Measurements from ENCODE around the gene LIPK.
"Not testable (repeated sequence)": the region's sequence is repeated elsewhere in the genome, so short reads cannot be mapped to it uniquely, and the experiment has no call there.

LIPK gene, protein sequence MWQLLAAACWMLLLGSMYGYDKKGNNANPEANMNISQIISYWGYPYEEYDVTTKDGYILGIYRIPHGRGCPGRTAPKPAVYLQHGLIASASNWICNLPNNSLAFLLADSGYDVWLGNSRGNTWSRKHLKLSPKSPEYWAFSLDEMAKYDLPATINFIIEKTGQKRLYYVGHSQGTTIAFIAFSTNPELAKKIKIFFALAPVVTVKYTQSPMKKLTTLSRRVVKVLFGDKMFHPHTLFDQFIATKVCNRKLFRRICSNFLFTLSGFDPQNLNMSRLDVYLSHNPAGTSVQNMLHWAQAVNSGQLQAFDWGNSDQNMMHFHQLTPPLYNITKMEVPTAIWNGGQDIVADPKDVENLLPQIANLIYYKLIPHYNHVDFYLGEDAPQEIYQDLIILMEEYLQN

DNA sequence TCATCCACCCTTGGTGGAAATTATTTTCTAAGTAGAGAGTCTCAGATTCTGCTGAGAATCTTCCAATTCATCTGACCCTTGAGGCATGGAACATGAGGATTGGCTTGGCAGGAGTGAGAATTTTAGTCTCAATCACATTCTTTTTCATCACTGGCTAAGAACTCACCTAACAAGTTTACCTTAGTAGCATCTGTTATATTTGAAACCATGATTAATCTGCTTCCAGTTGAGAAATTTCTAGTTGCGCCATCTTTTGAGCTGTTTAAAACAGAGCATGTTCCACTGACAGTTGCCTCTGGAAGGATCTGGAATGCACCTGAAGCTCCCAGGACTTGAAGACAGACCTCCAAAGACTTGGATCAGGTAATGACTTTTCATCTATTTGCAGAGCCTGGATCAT is at the start of gene LIPK:
Gene LIPK, plus strand, starts transcription at position 292 of the 400 bp plus-strand sequence. CDS start 18,295 bp downstream, outside the sequence.
- no peak for DNase-seq

DNA sequence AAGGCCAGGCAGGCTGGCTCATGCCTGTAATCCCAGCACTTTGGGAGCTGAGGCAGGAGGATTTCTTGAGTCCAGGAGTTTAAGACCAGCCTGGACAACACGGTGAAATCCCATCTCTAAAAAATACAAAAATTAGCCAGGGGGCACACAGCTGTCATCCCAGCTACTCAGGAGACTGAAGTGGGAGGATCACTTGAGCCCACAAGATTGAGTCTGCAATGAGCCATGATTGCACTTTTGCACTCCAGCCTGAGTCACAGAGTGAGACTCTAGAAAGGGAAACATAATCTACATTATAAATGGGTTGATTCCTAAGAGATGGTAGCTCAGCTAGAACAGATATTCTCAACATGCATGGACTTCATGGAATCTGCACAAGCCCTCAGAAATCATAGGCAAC is 48.1 kb upstream of the LIPK start:
- no peak for DNase-seq

DNA sequence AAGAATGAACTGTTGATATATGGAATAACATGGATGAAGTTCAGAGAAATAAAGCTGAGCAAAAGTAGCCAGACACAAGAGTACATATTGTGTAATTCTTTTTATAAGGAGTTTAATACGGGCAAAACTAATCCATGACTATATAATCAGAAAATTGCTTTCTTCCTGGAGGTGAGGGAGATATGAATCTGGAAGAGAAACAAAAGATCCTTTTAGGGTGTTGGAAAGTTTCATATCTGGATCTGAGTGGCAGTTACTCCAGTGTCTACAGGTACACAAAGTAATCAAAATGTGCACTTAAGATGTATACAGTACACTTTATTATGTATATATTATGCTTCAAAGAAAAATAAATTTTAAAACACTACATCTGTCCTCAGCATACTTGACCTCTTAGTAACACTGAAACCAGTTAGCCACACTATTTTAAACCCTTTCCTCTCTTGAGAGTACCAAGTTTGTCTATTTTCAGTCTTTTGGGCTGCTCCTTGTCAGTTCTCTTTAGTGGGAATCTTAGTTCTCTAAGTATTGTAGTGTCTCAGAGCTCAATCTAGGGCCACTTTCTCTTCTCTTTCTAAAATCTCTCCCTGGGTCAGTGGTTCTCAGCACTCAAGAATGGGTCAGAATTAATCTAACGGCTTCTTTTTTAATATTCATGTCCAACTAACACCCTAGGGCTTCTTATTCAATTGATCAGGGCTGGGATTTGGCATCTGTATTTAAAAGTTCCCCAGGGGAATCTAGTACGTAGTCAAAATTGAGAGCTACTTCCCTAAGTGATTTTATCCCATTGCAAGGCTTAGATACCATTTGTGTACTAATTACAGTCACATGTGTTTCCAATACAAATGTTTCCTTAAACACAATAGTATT is 46.1 kb upstream of the LIPK start:
- no peak for DNase-seq

DNA sequence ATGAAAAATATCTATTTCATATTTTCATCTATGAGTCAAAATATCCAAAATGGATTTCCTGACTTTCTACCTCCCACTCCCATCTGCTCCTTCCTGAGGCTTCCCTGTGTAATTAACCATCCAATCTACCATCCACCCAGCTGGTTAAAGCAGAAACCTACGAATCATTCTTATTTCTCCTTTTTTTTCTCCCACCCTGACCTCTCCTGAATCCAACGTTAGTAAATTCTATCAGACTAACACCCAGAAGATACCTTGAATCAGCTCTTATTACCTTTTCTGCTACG is 45.5 kb upstream of the LIPK start:
- no peak for DNase-seq

DNA sequence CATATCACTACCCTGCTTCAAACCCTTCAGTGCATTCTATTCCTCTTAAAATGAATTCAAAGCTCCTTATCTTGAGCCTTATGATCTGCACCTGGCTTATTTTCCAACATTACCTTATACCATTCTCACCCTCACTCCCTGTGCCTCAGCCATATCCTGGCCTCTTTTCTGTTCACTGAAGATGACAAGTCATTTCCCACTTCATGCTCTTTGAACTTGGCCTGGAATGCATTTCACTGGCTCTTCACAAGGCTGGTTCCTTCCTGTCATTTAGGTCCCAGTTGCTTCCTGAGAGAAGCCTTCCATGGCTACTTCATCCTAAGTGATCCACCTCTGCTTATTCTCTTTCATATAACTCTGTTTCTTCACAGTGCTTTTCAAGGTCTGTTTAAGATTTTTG is 45.0 kb upstream of the LIPK start:
- DNase-seq, result no peak

DNA sequence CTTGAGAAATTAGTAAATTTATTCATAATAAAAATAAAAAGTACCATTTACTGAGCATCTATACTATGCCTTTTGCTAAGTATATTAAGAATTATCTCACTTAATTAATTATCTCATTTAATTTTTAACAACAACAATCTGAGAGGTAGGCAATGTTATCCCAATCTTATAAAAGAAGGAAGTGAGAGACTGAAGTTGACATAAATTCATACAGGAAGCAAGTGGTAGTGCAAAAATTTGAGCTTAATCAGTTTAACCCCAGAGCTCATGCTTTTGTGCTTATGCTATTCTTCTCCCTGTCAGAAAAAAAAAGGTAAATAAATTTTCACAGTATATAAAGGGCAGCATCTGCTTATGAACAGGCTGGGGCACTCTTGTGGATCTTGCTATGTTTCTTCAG is 44.5 kb upstream of the LIPK start:
- no peak for DNase-seq

DNA sequence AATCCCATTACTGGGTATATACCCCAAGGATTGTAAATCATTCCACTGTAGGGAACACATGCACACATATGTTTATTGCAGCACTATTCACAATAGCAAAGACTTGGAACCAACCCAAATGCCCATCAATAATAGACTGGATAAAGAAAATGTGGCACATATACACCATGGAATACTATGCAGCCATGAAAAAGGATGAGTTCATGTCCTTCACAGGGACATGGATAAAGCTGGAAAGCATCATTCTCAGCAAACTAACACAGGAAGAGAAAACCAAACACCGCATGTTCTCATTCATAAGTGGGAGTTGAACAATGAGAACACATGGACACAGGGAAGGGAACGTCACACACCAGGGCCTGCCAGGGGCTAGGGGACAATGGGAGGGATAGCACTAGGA is 42.9 kb upstream of the LIPK start:
- not testable (repeated sequence) for DNase-seq

DNA sequence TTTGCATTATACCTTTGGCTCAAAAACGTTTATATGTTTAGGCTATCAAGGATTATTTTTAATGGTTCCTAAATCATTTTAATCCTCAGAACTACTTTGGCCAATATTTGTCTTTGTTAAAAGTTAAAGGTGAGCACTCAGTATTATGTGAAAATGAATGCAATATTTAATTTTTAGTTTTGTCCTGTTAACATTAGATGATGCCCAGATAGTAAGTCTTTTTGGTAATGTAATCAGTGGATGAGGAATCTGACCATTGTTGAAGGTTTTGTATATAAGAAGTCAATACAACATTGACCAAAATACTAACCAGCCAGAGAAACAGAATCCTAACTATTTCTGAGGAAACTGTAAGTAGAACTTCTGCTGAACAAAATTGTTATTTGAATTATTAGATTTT is 41.9 kb upstream of the LIPK start, which contains the start of gene LIPF:
Gene LIPF, plus strand, starts transcription at position 301 of the 400 bp plus-strand sequence. CDS start 2,856 bp downstream, outside the sequence.
- no peak for DNase-seq

DNA sequence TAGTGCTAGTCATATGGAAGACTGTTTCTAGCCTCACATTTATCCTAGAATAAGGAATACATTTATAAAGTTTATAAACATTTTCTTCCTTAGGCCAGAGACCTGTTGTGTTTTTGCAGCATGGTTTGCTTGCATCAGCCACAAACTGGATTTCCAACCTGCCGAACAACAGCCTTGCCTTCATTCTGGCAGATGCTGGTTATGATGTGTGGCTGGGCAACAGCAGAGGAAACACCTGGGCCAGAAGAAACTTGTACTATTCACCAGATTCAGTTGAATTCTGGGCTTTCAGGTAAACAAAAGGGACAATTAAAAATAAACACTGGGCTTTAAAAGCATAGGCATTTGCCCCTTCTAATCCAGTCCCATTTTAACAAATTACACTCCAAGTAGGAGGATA is 37.6 kb upstream of the LIPK start:
- DNase-seq, result no peak

DNA sequence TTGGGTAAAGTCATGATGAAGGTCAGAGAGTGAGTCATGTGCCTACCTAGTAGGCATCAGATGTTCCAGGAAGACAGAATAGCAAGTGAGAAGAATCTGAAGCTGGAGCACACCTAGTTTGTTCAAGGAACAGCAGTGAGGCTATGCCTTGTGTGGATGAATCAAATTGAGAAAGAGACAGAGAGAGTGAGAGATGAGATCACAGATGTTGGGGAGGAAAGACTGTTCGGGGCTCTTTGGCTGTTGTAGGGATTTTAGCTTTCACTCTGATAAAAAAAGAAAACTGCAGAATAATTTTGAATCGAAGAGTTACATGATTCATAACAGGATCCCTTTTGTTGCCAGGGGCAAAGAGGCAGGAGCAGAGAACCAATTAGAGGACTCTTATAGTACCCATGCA is 35.6 kb upstream of the LIPK start:
- no peak for DNase-seq

DNA sequence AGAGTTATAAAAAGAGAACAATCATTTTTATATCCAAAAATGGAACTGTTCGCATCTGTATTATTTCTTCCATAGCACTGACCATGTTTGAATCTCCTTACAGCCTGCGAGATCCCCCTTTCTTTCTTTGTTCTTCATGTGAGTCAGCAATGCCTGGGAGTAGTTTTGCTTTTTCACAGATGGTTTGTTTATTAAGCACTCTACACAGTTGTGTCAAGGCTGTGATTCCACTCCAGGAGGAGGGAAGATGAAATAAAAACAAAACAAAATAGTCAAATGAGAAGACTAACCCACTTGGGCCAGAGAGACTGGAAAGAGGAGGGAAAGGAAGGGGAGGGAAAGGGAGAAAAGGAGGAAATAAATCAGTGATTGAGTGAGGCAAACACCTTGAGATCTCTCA is 34.0 kb upstream of the LIPK start:
- no peak for DNase-seq

DNA sequence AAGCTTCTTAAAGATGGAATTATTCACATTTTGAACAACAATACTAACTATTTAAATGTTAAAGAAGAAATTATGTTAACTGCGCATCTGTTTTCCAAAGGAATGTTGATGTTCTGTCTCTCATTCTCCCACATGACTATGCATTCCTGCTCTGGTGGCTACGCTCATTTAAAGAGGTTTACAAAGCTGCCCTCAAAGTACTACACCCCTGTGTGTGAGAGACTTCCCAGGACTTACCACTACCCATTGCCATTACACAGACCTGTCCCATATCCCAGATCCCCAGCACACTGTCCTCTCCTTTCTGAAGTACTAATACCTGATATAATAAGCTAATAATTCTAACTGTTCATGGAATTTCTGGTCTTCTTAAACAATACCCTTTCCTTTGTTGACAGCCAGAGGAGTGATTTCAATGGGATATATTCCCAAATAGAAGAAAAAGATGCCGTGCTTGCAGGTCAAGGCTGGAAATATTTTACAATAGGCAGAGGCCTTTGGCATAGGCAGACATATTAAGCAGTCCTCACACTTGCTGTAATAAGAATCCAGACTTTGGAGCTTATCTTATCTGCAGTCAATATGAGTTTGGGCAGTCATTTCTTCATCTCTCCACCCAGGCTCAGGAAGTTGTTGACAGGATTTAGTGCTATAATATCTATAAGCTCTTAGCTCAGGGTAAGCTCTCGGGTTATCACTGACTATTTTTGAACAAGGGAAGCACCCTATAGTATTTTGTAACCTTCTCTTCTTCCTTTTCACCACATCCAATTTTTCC is 29.6 kb upstream of the LIPK start:
- no peak for DNase-seq

DNA sequence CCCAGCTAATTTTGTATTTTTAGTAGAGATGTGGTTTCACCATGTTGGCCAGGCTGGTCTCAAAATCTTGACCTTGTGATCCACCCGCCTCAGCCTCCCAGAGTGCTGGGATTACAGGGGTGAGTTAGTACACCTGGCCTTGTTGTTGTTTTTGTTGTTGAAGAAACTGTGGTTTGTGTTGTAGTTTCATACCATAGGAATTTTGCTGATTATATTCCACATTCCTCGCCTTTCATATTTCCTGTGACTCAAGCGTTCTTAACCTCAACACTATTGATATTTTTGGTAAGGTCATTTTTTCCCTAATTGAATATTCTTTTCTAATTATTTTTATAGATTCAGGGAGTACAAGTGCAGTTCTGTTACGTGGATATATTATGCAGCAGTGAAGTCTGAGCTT is 25.1 kb upstream of the LIPK start:
- DNase-seq, result no peak

DNA sequence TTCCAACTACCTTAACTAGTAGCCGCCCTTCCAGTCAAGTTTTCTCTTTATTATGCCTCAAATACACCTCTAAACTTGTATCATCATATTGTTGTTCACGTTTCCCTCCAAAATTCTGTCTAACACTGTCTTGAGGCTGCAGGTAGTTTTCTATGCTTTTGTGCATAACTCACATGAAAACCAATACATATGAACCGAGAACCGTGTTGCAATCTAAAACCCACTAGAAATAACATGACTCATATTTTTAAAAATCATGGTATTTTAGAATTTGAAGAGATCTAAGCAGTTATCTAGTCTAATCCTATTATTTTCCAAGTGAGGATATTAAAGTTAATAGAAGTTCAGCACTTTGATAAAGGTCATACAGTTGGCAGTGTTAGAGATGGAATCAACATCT is 23.6 kb upstream of the LIPK start:
- DNase-seq, result no peak

DNA sequence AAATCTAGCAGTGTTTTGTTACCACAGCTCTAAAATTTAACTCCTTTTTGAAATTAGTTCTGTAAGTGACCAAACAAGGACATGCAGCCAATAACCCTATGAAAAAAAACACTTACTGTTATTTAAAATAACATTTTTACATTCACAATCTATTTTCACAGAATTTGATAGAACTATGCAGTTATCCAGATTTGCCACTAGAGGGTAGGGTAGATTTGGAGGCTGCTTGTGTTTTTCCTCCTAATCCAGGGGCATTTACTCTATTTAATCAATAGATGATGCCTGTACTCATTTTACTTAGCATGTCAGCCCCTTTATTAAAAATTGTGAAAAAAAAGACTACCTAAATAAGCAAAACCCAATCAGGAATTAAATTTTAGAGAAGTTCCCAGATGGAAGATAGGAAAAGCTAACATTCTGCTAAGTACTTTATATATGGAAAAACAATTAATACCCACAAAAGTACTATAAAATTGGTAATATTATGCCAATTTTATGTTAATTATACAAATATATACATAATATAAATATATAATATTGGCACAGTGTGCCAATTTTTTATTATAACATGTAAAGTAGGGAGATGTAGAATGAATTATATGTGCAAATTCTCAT is 18.1 kb upstream of the LIPK start:
- no peak for DNase-seq

DNA sequence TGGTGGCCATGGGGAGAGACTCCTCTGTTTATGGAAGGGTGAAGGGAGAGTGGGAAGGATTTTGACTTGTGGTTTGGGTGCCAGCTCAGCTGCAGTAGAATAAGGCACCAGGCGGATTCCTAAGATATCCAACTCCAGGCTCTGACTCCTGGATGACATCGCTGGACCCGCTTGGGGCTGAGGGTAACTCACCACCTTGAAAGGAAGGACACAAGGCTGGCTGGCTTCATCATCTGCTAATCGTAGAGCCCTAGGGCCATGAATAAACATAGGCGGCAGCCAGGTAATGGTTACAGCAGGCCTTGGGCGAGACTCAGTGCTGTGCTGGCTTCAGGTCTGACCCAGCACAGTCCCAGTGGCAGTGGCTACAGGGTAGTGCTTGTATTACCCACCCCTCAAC is 16.7 kb upstream of the LIPK start:
- no peak for DNase-seq

DNA sequence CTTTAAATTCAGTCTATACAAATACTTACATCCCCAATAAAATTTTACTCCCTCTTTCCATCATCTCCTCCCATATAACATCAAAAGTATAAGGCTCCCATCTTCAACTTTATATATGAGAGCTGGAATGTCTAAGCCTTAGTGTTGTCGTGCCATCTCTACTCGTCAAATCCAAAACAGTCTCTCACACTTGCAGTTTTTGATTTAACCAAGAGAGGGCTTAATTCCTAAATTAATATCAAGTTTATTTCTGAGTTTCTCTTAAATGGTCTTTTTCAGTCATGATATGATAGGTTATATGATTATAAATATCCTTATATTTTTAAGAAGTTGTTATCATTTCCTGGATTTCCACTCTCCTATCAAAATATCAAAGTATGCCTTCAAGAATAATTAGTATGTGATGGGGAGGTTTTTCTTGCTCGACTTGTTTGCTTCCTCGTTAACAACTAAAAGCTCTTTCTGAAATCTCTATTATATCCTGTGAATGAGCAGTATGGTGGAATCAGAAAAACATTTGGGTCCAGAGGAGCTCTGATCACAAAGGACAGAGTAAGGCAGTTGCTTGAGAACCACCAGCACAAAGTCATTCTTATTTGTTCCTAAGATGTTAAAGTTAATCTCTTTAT is 12.5 kb upstream of the LIPK start:
- DNase-seq, result no peak

DNA sequence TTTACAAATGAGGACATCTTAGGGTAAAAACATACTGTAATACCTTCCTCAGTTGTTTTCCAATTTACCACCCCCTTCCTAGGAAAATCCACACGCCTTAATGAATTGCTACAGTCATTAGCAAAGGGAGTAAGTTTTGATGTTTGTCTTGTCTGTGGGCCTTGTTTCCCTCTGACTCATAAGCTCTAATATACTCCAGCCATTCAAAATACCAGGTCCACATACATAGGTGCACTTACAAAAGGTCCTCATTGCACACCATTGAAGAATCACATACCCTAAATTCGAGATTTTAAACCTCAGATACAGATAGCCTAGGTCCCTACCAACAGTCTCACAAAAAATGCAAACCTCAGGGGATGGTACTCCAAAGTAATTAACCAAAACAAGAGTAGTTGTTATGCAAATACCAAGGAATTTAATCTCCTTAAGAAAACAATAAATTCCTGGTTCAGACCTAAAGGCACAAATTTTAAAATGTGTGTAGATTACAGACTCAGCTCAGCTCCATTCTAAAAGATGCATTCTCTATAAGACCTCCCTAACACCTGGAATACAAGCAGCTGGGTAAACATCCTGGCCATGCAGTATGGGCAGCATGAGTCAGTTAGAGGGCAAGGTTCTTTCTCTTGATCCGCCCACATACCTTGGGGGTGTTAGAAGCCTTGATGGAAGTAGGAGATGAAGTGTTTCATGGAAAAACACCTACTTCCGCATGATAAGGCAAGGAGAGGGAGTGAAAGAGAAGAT is 3.0 kb upstream of the LIPK start:
- no peak for DNase-seq

DNA sequence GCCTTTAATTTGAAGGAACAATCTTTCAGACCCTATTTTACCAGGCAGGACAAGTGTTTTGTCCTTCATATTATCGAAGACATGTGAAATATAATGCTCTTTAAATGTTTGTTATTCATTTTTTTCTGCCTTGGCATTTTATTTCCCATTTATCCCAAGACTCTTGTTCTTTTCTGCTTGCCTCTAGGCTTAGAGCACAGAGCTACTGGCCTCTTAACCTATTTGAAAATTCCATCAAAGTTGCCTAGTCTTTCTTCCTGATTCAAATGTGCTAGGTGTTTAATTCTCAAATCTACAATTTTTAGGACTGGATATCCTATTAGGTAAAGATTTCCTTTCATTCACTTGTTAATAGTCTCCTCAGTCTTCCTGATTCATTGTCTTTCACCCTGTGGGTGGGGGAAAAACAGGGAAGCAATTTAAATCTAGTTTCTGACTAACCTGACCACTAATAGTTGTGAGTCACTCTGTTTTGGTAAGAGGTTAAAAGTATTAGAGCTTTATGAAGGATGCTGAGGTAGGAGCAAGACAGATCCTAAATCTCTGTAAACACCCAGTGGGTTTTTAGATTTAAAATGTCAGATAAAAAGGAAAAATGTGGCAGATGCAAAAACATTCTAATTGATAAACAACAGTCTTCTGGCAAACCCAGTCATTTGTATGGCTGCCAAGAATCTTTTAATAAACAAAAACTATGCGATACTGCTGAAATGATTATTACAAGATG is 1.5 kb downstream of the LIPK start:
- no peak for DNase-seq

DNA sequence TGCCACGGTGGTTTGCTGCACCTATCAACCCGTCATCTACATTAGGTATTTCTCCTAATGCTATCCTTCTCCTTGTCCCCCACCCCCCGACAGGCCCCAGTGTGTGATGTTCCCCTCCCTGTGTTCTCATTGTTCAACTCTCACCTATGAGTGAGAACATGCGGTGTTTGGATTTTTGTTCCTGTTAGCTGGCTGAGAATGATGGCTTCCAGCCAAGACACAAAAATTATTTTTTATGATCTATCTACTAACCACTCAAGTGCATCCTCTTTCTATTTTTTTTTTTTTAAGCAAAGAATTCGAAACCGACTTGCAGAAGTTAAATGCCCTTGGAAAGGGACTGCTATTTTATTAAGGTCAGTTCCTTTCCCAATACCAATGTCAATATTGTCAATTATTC is 3.3 kb downstream of the LIPK start:
- DNase-seq, result not testable (repeated sequence)

Measured in nucleus accumbens (tissue), 56 donors.